ENCODE measurements around the gene KCNIP1. TPM values are rescaled to one million over a fixed set of nuclear protein-coding genes. Genes with fewer than 3 reads are reported as not detected.

The KCNIP1 gene
- polyA plus RNA-seq, 1 donor (not counting 4 experiments of a cell fraction or from before 2014, with no cell fraction given), result not detected

DNA sequence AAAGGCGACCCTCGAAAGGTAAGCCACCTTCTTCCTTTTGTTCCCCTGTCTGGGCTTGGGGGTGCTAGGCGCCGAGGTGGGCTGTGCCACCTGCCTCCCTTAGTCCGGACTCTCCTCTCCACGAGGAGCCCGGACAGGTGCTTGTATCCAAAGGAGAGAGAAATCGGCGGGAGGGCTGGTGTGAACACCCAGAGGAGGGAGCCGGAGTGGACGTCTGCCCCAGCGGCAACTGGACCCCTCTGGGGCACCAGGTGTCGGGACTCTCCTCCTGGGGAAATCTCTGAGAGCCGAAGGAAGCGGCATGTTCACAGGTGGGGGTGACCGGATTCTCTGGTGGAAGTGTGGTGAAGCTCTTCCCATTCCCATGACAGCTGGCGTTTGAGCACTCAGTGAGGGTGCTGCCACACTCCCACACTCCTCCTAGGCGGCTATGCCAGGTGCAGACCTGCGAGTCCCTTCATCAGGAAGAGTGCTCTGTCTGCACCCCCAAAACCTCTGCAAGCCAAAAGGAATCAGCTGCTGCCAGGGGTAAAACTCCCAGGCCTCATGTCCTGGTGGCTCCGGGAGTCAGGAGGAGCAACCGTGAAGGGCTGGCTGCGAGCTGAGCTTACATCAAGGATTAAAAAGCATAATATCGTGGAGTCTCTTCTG, 921 bp downstream of the KCNIP1 start:
- no peak overlapping the region for H3K4me3 ChIP-seq (ENCODE audit: control insufficient read depth in 2 of 3, extremely low read depth in 1 of 3, insufficient read depth in 2 of 3, low read depth in 1 of 3, low read length in 3 of 3)
- peaks cover 4% of the 10 kb centered on the region for H3K4me1 ChIP-seq (ENCODE audit: control insufficient read depth, extremely low read depth, insufficient read depth, low read length)
- no peaks in the 10 kb centered on the region for H3K36me3 ChIP-seq (ENCODE audit: control insufficient read depth in 2 of 2, extremely low read depth in 1 of 2, insufficient read depth in 2 of 2, low read length in 2 of 2)
- no peaks in the 10 kb centered on the region for H3K9me1 ChIP-seq (ENCODE audit: control insufficient read depth, extremely low read depth, insufficient read depth, low read length)
- TF ChIP-seq, protein P1, sequence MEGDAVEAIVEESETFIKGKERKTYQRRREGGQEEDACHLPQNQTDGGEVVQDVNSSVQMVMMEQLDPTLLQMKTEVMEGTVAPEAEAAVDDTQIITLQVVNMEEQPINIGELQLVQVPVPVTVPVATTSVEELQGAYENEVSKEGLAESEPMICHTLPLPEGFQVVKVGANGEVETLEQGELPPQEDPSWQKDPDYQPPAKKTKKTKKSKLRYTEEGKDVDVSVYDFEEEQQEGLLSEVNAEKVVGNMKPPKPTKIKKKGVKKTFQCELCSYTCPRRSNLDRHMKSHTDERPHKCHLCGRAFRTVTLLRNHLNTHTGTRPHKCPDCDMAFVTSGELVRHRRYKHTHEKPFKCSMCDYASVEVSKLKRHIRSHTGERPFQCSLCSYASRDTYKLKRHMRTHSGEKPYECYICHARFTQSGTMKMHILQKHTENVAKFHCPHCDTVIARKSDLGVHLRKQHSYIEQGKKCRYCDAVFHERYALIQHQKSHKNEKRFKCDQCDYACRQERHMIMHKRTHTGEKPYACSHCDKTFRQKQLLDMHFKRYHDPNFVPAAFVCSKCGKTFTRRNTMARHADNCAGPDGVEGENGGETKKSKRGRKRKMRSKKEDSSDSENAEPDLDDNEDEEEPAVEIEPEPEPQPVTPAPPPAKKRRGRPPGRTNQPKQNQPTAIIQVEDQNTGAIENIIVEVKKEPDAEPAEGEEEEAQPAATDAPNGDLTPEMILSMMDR (optimal IDR thresholded peaks at IDR 0.05 in 1 of 3, IDR thresholded peaks at IDR 0.05 in 1 of 3, conservative IDR thresholded peaks at IDR 0.05 in 1 of 3; ENCODE audit: extremely low read depth in 1 of 3, insufficient read depth in 2 of 3, low read length in 3 of 3), result no peak
- no peak for TF ChIP-seq EZH2 (IDR thresholded peaks at IDR 0.05; ENCODE audit: low read length)
- dilution Hi-C loops (cut with MboI; ENCODE audit: extremely low pct_ligation_motif_present, low sequenced_read_pairs), result no loop called here
- FAIRE-seq (no peak), DNase-seq (ENCODE audit: low read depth, low spot score) (no peak)
- H3K9me3 ChIP-seq (ENCODE audit: control insufficient read depth, low read depth, low read length), result peaks cover 4% of the 10 kb centered on the region
- H3K4me2 ChIP-seq (ENCODE audit: control insufficient read depth, extremely low read depth, insufficient read depth, low read depth, low read length), result no peak overlapping the region
- peaks cover 36% of the 10 kb centered on the region for H3K27me3 ChIP-seq (ENCODE audit: control insufficient read depth, extremely low read depth, insufficient read depth, low read length)
- no peak overlapping the region for H3K27ac ChIP-seq (ENCODE audit: control insufficient read depth, insufficient read depth, low read length)
- no peak overlapping the region for H2AFZ ChIP-seq (ENCODE audit: control insufficient read depth, low read length)
- H3K9ac ChIP-seq (ENCODE audit: control insufficient read depth, extremely low read depth, insufficient read depth, low read length), result no peak overlapping the region
- H4K20me1 ChIP-seq (ENCODE audit: control insufficient read depth, extremely low read depth, insufficient read depth, low read length), result no peaks in the 10 kb centered on the region
- no peaks in the 10 kb centered on the region for H3K79me2 ChIP-seq (ENCODE audit: control insufficient read depth, insufficient read depth, low read length)

DNA sequence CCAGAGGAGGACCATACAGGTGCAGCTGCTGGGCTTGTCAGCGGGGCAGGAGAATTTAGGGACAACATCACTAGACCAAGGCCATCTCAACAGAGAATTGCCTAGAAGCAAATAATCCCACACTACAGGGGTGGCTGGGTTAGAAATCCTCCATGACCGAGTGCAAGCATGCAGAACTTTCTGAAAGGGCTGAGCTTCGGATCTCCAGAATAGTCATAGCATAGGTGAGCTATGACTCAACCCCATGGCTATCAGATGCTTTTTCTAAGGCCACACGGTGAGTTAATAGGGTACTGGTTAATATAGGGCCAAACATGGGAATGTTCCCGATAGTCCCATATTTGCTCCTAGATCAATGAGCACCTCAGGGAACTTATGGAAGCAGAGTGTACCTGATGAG, 4.2 kb downstream of the KCNIP1 start:
- no peaks in the 10 kb centered on the region for H3K79me2 ChIP-seq (ENCODE audit: control insufficient read depth, insufficient read depth, low read length)
- no peak for FAIRE-seq
- no peak for TF ChIP-seq EZH2 (IDR thresholded peaks at IDR 0.05; ENCODE audit: low read length)
- TF ChIP-seq, protein P1 (optimal IDR thresholded peaks at IDR 0.05 in 1 of 3, IDR thresholded peaks at IDR 0.05 in 1 of 3, conservative IDR thresholded peaks at IDR 0.05 in 1 of 3; ENCODE audit: extremely low read depth in 1 of 3, insufficient read depth in 2 of 3, low read length in 3 of 3), result no peak
- H3K36me3 ChIP-seq (ENCODE audit: control insufficient read depth in 2 of 2, extremely low read depth in 1 of 2, insufficient read depth in 2 of 2, low read length in 2 of 2), result no peaks in the 10 kb centered on the region
- no peak overlapping the region for H3K4me2 ChIP-seq (ENCODE audit: control insufficient read depth, extremely low read depth, insufficient read depth, low read depth, low read length)
- H3K27ac ChIP-seq (ENCODE audit: control insufficient read depth, insufficient read depth, low read length), result no peak overlapping the region
- no peak for DNase-seq (ENCODE audit: low read depth, low spot score)
- dilution Hi-C loops (cut with MboI; ENCODE audit: extremely low pct_ligation_motif_present, low sequenced_read_pairs), result no loop called here
- no peak overlapping the region for H3K9ac ChIP-seq (ENCODE audit: control insufficient read depth, extremely low read depth, insufficient read depth, low read length)
- no peak overlapping the region for H3K4me3 ChIP-seq (ENCODE audit: control insufficient read depth in 2 of 3, extremely low read depth in 1 of 3, insufficient read depth in 2 of 3, low read depth in 1 of 3, low read length in 3 of 3)
- H3K9me3 ChIP-seq (ENCODE audit: control insufficient read depth, low read depth, low read length), result no peaks in the 10 kb centered on the region
- H2AFZ ChIP-seq (ENCODE audit: control insufficient read depth, low read length), result no peak overlapping the region
- H3K9me1 ChIP-seq (ENCODE audit: control insufficient read depth, extremely low read depth, insufficient read depth, low read length), result no peaks in the 10 kb centered on the region
- no peaks in the 10 kb centered on the region for H4K20me1 ChIP-seq (ENCODE audit: control insufficient read depth, extremely low read depth, insufficient read depth, low read length)
- H3K27me3 ChIP-seq (ENCODE audit: control insufficient read depth, extremely low read depth, insufficient read depth, low read length), result peaks cover 36% of the 10 kb centered on the region
- no peaks in the 10 kb centered on the region for H3K4me1 ChIP-seq (ENCODE audit: control insufficient read depth, extremely low read depth, insufficient read depth, low read length)

Data from keratinocyte (primary cell).